ENCODE data around the gene OR10G4. TPM values are rescaled to one million over a fixed set of nuclear protein-coding genes. Genes with fewer than 3 reads are reported as not detected.

The OR10G4 gene
- total RNA-seq: not detected in 3 replicates

- Mint-ChIP-seq H3K27ac (no peak within 1 kb of the TSS), H3K9me3 (no peaks in the 10 kb centered on the region), H3K4me1 (no peaks in the 10 kb centered on the region), H3K36me3 (no peaks in the 10 kb centered on the region), H3K4me3 (no peak within 1 kb of the TSS), H3K27me3 (ENCODE audit: low read depth) (peaks cover 22% of the 10 kb centered on the region)
- no peak for DNase-seq (ENCODE audit: low spot score in 2 of 2, unreplicated experiment in 2 of 2)
- TF ChIP-seq CTCF (IDR thresholded peaks at IDR 0.05; ENCODE audit: unreplicated experiment): no peak
Measured at GRCh38 chr11:124012697-124013096, at the start of gene OR10G4. TSS of gene OR10G4 (plus strand) at chr11:124012997. CDS start at chr11:124015575, 2,578 bp downstream.

- H3K4me1 Mint-ChIP-seq: no peaks in the 10 kb centered on the region
- no peaks in the 10 kb centered on the region for H3K36me3 Mint-ChIP-seq
- H3K4me3 Mint-ChIP-seq: no peak overlapping the region
- peaks cover 7% of the 10 kb centered on the region for H3K9me3 Mint-ChIP-seq
- TF ChIP-seq CTCF (IDR thresholded peaks at IDR 0.05; ENCODE audit: unreplicated experiment): no peak
- DNase-seq (ENCODE audit: low spot score in 2 of 2, unreplicated experiment in 2 of 2): no peak
- no peak overlapping the region for H3K27ac Mint-ChIP-seq
- no peaks in the 10 kb centered on the region for H3K27me3 Mint-ChIP-seq (ENCODE audit: low read depth)
Measured at GRCh38 chr11:123973816-123974215, 39.0 kb upstream of the OR10G4 start.

GRCh38 chr11:123976770-123977560 is 35.8 kb upstream of the OR10G4 start:
- Mint-ChIP-seq H3K27me3 (ENCODE audit: low read depth) (peaks cover 2% of the 10 kb centered on the region), H3K9me3 (peaks cover 6% of the 10 kb centered on the region), H3K27ac (no peak overlapping the region), H3K4me3 (no peak overlapping the region), H3K36me3 (no peaks in the 10 kb centered on the region), H3K4me1 (no peaks in the 10 kb centered on the region)
- no peak for TF ChIP-seq CTCF (IDR thresholded peaks at IDR 0.05; ENCODE audit: unreplicated experiment)
- no peak for DNase-seq (ENCODE audit: low spot score in 2 of 2, unreplicated experiment in 2 of 2)

GRCh38 chr11:123977731-123978347 is 35.0 kb upstream of the OR10G4 start, which contains the start of gene OR10S1:
TSS of gene OR10S1 (minus strand) at chr11:123977781. CDS start at chr11:123977664, 117 bp downstream.
- no peak for TF ChIP-seq CTCF (IDR thresholded peaks at IDR 0.05; ENCODE audit: unreplicated experiment)
- no peaks in the 10 kb centered on the region for H3K36me3 Mint-ChIP-seq
- H3K4me1 Mint-ChIP-seq: no peaks in the 10 kb centered on the region

GRCh38 chr11:123979311-123979710 is 33.5 kb upstream of the OR10G4 start:
- TF ChIP-seq CTCF (IDR thresholded peaks at IDR 0.05; ENCODE audit: unreplicated experiment): no peak
- Mint-ChIP-seq H3K36me3 (no peaks in the 10 kb centered on the region), H3K27ac (no peak overlapping the region), H3K4me1 (no peaks in the 10 kb centered on the region), H3K27me3 (ENCODE audit: low read depth) (peaks cover 2% of the 10 kb centered on the region), H3K9me3 (peaks cover 26% of the 10 kb centered on the region), H3K4me3 (no peak overlapping the region)
- no peak for DNase-seq (ENCODE audit: low spot score in 2 of 2, unreplicated experiment in 2 of 2)

More at GRCh38 chr11:123977731-123978347, 35.0 kb upstream of the OR10G4 start, which contains the start of gene OR10S1:
- Mint-ChIP-seq H3K27me3 (ENCODE audit: low read depth) (peaks cover 2% of the 10 kb centered on the region), H3K4me3 (no peak within 1 kb of the TSS), H3K9me3 (peaks cover 14% of the 10 kb centered on the region), H3K27ac (no peak within 1 kb of the TSS)
- no peak for DNase-seq (ENCODE audit: low spot score in 2 of 2, unreplicated experiment in 2 of 2)

All from mesothelial cell of epicardium (in vitro differentiated cells).